Measurements from ENCODE around the gene HEATR5A. TPM values are rescaled to one million over a fixed set of nuclear protein-coding genes. Genes with fewer than 3 reads are reported as not detected.
"Not testable (repeated sequence)": the region's sequence is repeated elsewhere in the genome, so short reads cannot be mapped to it uniquely, and the experiment has no call there.

Gene HEATR5A
- total RNA-seq, 1 donor from 2014 or later, result 56.2 TPM

GRCh38 chr14:31253746-31254471, 166.4 kb downstream of the HEATR5A start:
- Mint-ChIP-seq H3K36me3 (ENCODE audit: unreplicated experiment) (no peaks in the 10 kb centered on the region), H3K27ac (ENCODE audit: unreplicated experiment) (no peak overlapping the region), H3K9me3 (ENCODE audit: unreplicated experiment) (no peaks in the 10 kb centered on the region), H3K4me1 (ENCODE audit: unreplicated experiment) (no peaks in the 10 kb centered on the region), H3K27me3 (ENCODE audit: unreplicated experiment) (no peaks in the 10 kb centered on the region), H3K4me3 (ENCODE audit: unreplicated experiment) (no peak overlapping the region)
- no peak for DNase-seq (ENCODE audit: extremely low spot score, unreplicated experiment)
- no peak for TF ChIP-seq CTCF (IDR thresholded peaks at IDR 0.05)

- no peak overlapping the region for H3K4me3 Mint-ChIP-seq (ENCODE audit: unreplicated experiment)
- DNase-seq (ENCODE audit: extremely low spot score, unreplicated experiment), result no peak
- no peak overlapping the region for H3K27ac Mint-ChIP-seq (ENCODE audit: unreplicated experiment)
- no peaks in the 10 kb centered on the region for H3K4me1 Mint-ChIP-seq (ENCODE audit: unreplicated experiment)
- no peaks in the 10 kb centered on the region for H3K9me3 Mint-ChIP-seq (ENCODE audit: unreplicated experiment)
- no peaks in the 10 kb centered on the region for H3K27me3 Mint-ChIP-seq (ENCODE audit: unreplicated experiment)
- no peaks in the 10 kb centered on the region for H3K36me3 Mint-ChIP-seq (ENCODE audit: unreplicated experiment)
- no peak for TF ChIP-seq CTCF (IDR thresholded peaks at IDR 0.05)
Measured at GRCh38 chr14:31252865-31253264, 167.5 kb downstream of the HEATR5A start.

GRCh38 chr14:31251028-31251958, 169.1 kb downstream of the HEATR5A start:
- no peak overlapping the region for H3K27ac Mint-ChIP-seq (ENCODE audit: unreplicated experiment)
- no peaks in the 10 kb centered on the region for H3K4me1 Mint-ChIP-seq (ENCODE audit: unreplicated experiment)
- H3K36me3 Mint-ChIP-seq (ENCODE audit: unreplicated experiment), result no peaks in the 10 kb centered on the region
- H3K4me3 Mint-ChIP-seq (ENCODE audit: unreplicated experiment), result no peak overlapping the region
- TF ChIP-seq CTCF (IDR thresholded peaks at IDR 0.05), result no peak
- DNase-seq (ENCODE audit: extremely low spot score, unreplicated experiment), result no peak
- H3K9me3 Mint-ChIP-seq (ENCODE audit: unreplicated experiment), result no peaks in the 10 kb centered on the region
- H3K27me3 Mint-ChIP-seq (ENCODE audit: unreplicated experiment), result no peaks in the 10 kb centered on the region

GRCh38 chr14:31244626-31245025, 175.7 kb downstream of the HEATR5A start:
- Mint-ChIP-seq H3K4me1 (ENCODE audit: unreplicated experiment) (peaks cover 8% of the 10 kb centered on the region), H3K9me3 (ENCODE audit: unreplicated experiment) (no peaks in the 10 kb centered on the region), H3K27me3 (ENCODE audit: unreplicated experiment) (no peaks in the 10 kb centered on the region), H3K4me3 (ENCODE audit: unreplicated experiment) (no peak overlapping the region), H3K27ac (ENCODE audit: unreplicated experiment) (no peak overlapping the region), H3K36me3 (ENCODE audit: unreplicated experiment) (no peaks in the 10 kb centered on the region)
- no peak for TF ChIP-seq CTCF (IDR thresholded peaks at IDR 0.05)
- DNase-seq (ENCODE audit: extremely low spot score, unreplicated experiment), result no peak

GRCh38 chr14:31243860-31244259, 176.5 kb downstream of the HEATR5A start:
- TF ChIP-seq CTCF (IDR thresholded peaks at IDR 0.05), result no peak
- Mint-ChIP-seq H3K27ac (ENCODE audit: unreplicated experiment) (no peak overlapping the region), H3K4me3 (ENCODE audit: unreplicated experiment) (no peak overlapping the region), H3K27me3 (ENCODE audit: unreplicated experiment) (no peaks in the 10 kb centered on the region), H3K4me1 (ENCODE audit: unreplicated experiment) (peaks cover 8% of the 10 kb centered on the region), H3K9me3 (ENCODE audit: unreplicated experiment) (no peaks in the 10 kb centered on the region), H3K36me3 (ENCODE audit: unreplicated experiment) (no peaks in the 10 kb centered on the region)
- no peak for DNase-seq (ENCODE audit: extremely low spot score, unreplicated experiment)

GRCh38 chr14:31242161-31242940, 178.0 kb downstream of the HEATR5A start:
- H3K4me3 Mint-ChIP-seq (ENCODE audit: unreplicated experiment); H3K27ac Mint-ChIP-seq (ENCODE audit: unreplicated experiment); H3K4me1 Mint-ChIP-seq (ENCODE audit: unreplicated experiment); H3K36me3 Mint-ChIP-seq (ENCODE audit: unreplicated experiment); DNase-seq (ENCODE audit: extremely low spot score, unreplicated experiment); H3K27me3 Mint-ChIP-seq (ENCODE audit: unreplicated experiment); H3K9me3 Mint-ChIP-seq (ENCODE audit: unreplicated experiment): not testable (repeated sequence)

Data from osteocyte (in vitro differentiated cells).